SK-N-SH treated with all-trans-retinoic acid at 6 μM for 48 hours (cell line): ENCODE data around the gene PLD5.

Experiments used
- CREB5 ChIP-seq: fragments of 250-450 bp; sonication (Bioruptor Pico); IDR thresholded peaks from 2 replicates; pipeline ENCODE4 v1.5.1; 2020; ENCODE audit warnings: low read depth, mild to moderate bottlenecking, moderate library complexity
- CSRNP3 ChIP-seq: fragments of 250-450 bp; sonication (Bioruptor Pico); IDR thresholded peaks from 2 replicates; pipeline ENCODE4 v1.5.1; 2021; ENCODE audit warnings: mild to moderate bottlenecking, moderate library complexity
- ESRRG ChIP-seq: fragments of 250-450 bp; sonication (Bioruptor Pico); IDR thresholded peaks from 2 replicates; pipeline ENCODE4 v1.6.1; 2021; ENCODE audit warnings: mild to moderate bottlenecking
- ISL1 ChIP-seq: fragments of 250-450 bp; sonication (Bioruptor Pico); IDR thresholded peaks from 2 replicates; pipeline ENCODE4 v2.1.2; 2022; ENCODE audit warnings: mild to moderate bottlenecking, moderate library complexity
- SNAI2 ChIP-seq: fragments of 250-450 bp; sonication (Bioruptor Pico); IDR thresholded peaks from 2 replicates; pipeline ENCODE4 v1.5.0; 2020; ENCODE audit warnings: mild to moderate bottlenecking, moderate library complexity
- ZFP30 ChIP-seq: fragments of 450-650 bp; formaldehyde crosslinking; IDR thresholded peaks from 2 replicates; pipeline ENCODE4 v1.5.0; 2022; ENCODE audit warnings: mild to moderate bottlenecking, moderate library complexity
- ZNF565 ChIP-seq: fragments of 450-650 bp; formaldehyde crosslinking; conservative IDR thresholded peaks from 2 replicates; pipeline ENCODE4 v1.5.0; 2020; ENCODE audit warnings: low read depth, mild to moderate bottlenecking, moderate library complexity
- ZNF70 ChIP-seq: fragments of 450-650 bp; formaldehyde crosslinking; IDR thresholded peaks from 2 replicates; pipeline ENCODE4 v1.5.0; 2020; ENCODE audit warnings: mild to moderate bottlenecking, moderate library complexity
- TF ChIP-seq, protein P1 (sequence below): fragments of 250-450 bp; sonication (Bioruptor Pico); IDR thresholded peaks from 2 replicates; pipeline ENCODE4 v1.8.0; 2020; ENCODE audit warnings: mild to moderate bottlenecking, moderate library complexity, borderline replicate concordance
- TF ChIP-seq, protein P2 (sequence below): fragments of 250-450 bp; sonication (Bioruptor Pico); IDR thresholded peaks from 2 replicates; pipeline ENCODE4 v1.5.0; 2020; ENCODE audit warnings: mild to moderate bottlenecking, moderate library complexity

DNA sequence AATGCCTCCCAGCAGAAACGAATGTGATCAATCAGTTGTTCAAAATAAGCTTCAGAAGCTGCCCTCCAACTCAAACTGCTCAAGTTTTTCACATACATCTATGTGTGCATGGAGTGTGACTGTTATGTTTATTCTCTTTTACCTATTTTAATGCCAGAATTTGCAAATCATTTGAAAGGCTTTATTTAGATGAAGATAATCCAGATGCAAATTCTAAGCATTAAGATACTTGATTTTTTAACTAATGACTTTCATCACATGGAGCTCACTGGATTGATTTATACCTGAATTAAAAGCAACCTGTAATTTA is 69.5 kb downstream of the PLD5 start:
- TF ChIP-seq ZNF70 (no peak), ZFP30 (CRISPR knock-in tag) (no peak), ZNF565 (CRISPR knock-in tag) (no peak), ISL1 (CRISPR knock-in tag) (no peak), CSRNP3 (CRISPR knock-in tag) (no peak), CREB5 (no peak), SNAI2 (no peak), ESRRG (CRISPR knock-in tag) (no peak)
- TF ChIP-seq, protein P1, sequence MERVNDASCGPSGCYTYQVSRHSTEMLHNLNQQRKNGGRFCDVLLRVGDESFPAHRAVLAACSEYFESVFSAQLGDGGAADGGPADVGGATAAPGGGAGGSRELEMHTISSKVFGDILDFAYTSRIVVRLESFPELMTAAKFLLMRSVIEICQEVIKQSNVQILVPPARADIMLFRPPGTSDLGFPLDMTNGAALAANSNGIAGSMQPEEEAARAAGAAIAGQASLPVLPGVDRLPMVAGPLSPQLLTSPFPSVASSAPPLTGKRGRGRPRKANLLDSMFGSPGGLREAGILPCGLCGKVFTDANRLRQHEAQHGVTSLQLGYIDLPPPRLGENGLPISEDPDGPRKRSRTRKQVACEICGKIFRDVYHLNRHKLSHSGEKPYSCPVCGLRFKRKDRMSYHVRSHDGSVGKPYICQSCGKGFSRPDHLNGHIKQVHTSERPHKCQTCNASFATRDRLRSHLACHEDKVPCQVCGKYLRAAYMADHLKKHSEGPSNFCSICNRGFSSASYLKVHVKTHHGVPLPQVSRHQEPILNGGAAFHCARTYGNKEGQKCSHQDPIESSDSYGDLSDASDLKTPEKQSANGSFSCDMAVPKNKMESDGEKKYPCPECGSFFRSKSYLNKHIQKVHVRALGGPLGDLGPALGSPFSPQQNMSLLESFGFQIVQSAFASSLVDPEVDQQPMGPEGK, result no peak
- TF ChIP-seq, protein P2, sequence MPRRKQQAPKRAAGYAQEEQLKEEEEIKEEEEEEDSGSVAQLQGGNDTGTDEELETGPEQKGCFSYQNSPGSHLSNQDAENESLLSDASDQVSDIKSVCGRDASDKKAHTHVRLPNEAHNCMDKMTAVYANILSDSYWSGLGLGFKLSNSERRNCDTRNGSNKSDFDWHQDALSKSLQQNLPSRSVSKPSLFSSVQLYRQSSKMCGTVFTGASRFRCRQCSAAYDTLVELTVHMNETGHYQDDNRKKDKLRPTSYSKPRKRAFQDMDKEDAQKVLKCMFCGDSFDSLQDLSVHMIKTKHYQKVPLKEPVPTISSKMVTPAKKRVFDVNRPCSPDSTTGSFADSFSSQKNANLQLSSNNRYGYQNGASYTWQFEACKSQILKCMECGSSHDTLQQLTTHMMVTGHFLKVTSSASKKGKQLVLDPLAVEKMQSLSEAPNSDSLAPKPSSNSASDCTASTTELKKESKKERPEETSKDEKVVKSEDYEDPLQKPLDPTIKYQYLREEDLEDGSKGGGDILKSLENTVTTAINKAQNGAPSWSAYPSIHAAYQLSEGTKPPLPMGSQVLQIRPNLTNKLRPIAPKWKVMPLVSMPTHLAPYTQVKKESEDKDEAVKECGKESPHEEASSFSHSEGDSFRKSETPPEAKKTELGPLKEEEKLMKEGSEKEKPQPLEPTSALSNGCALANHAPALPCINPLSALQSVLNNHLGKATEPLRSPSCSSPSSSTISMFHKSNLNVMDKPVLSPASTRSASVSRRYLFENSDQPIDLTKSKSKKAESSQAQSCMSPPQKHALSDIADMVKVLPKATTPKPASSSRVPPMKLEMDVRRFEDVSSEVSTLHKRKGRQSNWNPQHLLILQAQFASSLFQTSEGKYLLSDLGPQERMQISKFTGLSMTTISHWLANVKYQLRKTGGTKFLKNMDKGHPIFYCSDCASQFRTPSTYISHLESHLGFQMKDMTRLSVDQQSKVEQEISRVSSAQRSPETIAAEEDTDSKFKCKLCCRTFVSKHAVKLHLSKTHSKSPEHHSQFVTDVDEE (CRISPR knock-in tag), result no peak
